Measurements from ENCODE around the gene PTH1R.
A peak's percentile ranks its signal among the peaks of the same experiment; 100 is the strongest.

PTH1R gene

GRCh38 chr3:46927718-46928073 is 50.2 kb downstream of the PTH1R start:
- DNase-seq (ENCODE audit: low spot score) (no peak), FAIRE-seq (no peak)

GRCh38 chr3:46928282-46928681 is 50.8 kb downstream of the PTH1R start:
- DNase-seq (ENCODE audit: low spot score): no peak
- no peak for FAIRE-seq

- DNase-seq (ENCODE audit: low spot score): no peak
Observed at GRCh38 chr3:46929324-46929723, 51.8 kb downstream of the PTH1R start.

GRCh38 chr3:46930166-46930944 is 52.8 kb downstream of the PTH1R start:
- DNase-seq (ENCODE audit: low spot score): no peak
- FAIRE-seq: no peak

More at GRCh38 chr3:46929324-46929723, 51.8 kb downstream of the PTH1R start:
- no peak for FAIRE-seq

GRCh38 chr3:46930945-46931403 is 53.5 kb downstream of the PTH1R start:
- DNase-seq (ENCODE audit: low spot score) (no peak), FAIRE-seq (no peak)

GRCh38 chr3:46931631-46932331 is 54.3 kb downstream of the PTH1R start:
- DNase-seq (ENCODE audit: low spot score) (no peak), FAIRE-seq (no peak)

GRCh38 chr3:46932455-46933225 is 55.1 kb downstream of the PTH1R start:
- no peak for DNase-seq (ENCODE audit: low spot score)
- FAIRE-seq: no peak

GRCh38 chr3:46933261-46933660 is 55.7 kb downstream of the PTH1R start:
- FAIRE-seq: no peak
- DNase-seq (ENCODE audit: low spot score): no peak

- DNase-seq (ENCODE audit: low spot score) (no peak), FAIRE-seq (peak; percentile 17)
Observed at GRCh38 chr3:46934072-46934471, 56.6 kb downstream of the PTH1R start.

GRCh38 chr3:46934498-46935167 is 57.1 kb downstream of the PTH1R start:
- DNase-seq (ENCODE audit: low spot score) (no peak), FAIRE-seq (no peak)

- peak; percentile 97 for DNase-seq (ENCODE audit: low spot score)
Observed at GRCh38 chr3:46935168-46935858, 57.8 kb downstream of the PTH1R start.

GRCh38 chr3:46935989-46936558 is 58.6 kb downstream of the PTH1R start:
- DNase-seq (ENCODE audit: low spot score) (no peak), FAIRE-seq (no peak)

More at GRCh38 chr3:46935168-46935858, 57.8 kb downstream of the PTH1R start:
- FAIRE-seq: peak; percentile 90

- FAIRE-seq (no peak), DNase-seq (ENCODE audit: low spot score) (no peak)
Observed at GRCh38 chr3:46936733-46937250, 59.3 kb downstream of the PTH1R start.

- no peak for DNase-seq (ENCODE audit: low spot score)
- FAIRE-seq: no peak
Observed at GRCh38 chr3:46938118-46938517, 60.6 kb downstream of the PTH1R start.

GRCh38 chr3:46939578-46940445 is 62.3 kb downstream of the PTH1R start:
- FAIRE-seq (no peak), DNase-seq (ENCODE audit: low spot score) (no peak)

- DNase-seq (ENCODE audit: low spot score) (no peak), FAIRE-seq (peak; percentile 9)
Observed at GRCh38 chr3:46942076-46942475, 64.6 kb downstream of the PTH1R start.

- no peak for DNase-seq (ENCODE audit: low spot score)
- no peak for FAIRE-seq
Observed at GRCh38 chr3:46942481-46943236, 65.1 kb downstream of the PTH1R start.

All from urothelium cell line (cell line).